SK-N-SH (cell line): ENCODE data around the gene UBA3. TPM values are rescaled to one million over a fixed set of nuclear protein-coding genes. Genes with fewer than 3 reads are reported as not detected.

Experiments used
- CTCF ChIA-PET: fragments of 300-600, 350-600 bp; formaldehyde crosslinking; extraction: SDS; loops from one replicate; lab custom pipeline; 2021; lab: Yijun Ruan, JAX
- POLR2A ChIA-PET: fragments of 350-600 bp; sonication (Branson Sonifier 250); formaldehyde crosslinking; extraction: SDS; loops from one replicate; lab custom pipeline; 2020; ENCODE audit warnings: antibody characterized with exemption, inconsistent platforms; lab: Yijun Ruan, JAX
- DNase-seq: peaks from one replicate; pipeline ENCODE4 v3.0.0; 2012
- H2AFZ ChIP-seq: fragments of 200-600 bp; sonication (generic); 2 replicates; pipeline ENCODE4 v1.8.1; 2016; ENCODE audit warnings: antibody characterized with exemption, mild to moderate bottlenecking, low read depth
- H3F3A ChIP-seq: fragments of 200-600 bp; sonication (generic); replicated peaks from 2 replicates; pipeline ENCODE3; 2016; ENCODE audit warnings: antibody characterized with exemption, mild to moderate bottlenecking; ENCODE audit not compliant: insufficient read depth
- H3K27ac ChIP-seq, 2 experiments: fragments of 200-500 bp in 1 of 2; fragments of 200-600 bp in 1 of 2; sonication (Bioruptor generic) in 1 of 2; sonication (generic), shearing (Covaris generic) in 1 of 2; 2 replicates each; pipeline versions ENCODE4 v1.5.1 to v1.6.1; 2014 to 2016; ENCODE audit warnings: low read depth in 2 of 2, inconsistent platforms in 1 of 2, low read length in 1 of 2, mild to moderate bottlenecking in 1 of 2, mixed read lengths in 1 of 2
- H3K27me3 ChIP-seq: fragments of 200-600 bp; sonication (generic), shearing (Covaris generic); 2 replicates; pipeline ENCODE4 v1.6.1; 2016; ENCODE audit warnings: mixed run types; ENCODE audit not compliant: insufficient read depth
- H3K36me3 ChIP-seq, 2 experiments: fragments of 200-500 bp in 1 of 2; fragments of 200-600 bp in 1 of 2; sonication (Bioruptor generic) in 1 of 2; sonication (generic) in 1 of 2; replicated peaks in 1 of 2; 2 replicates each; pipeline versions ENCODE3 to v1.5.1; 2014 to 2016; ENCODE audit warnings: low read length in 1 of 2, mild to moderate bottlenecking in 1 of 2; ENCODE audit not compliant: insufficient read depth in 2 of 2, control insufficient read depth in 1 of 2
- H3K4me1 ChIP-seq, 2 experiments: fragments of 200-500 bp in 1 of 2; fragments of 200-600 bp in 1 of 2; sonication (Bioruptor generic) in 1 of 2; sonication (generic), shearing (Covaris generic) in 1 of 2; 2 replicates each; pipeline versions ENCODE4 v1.5.1 to v1.6.1; 2014 to 2016; ENCODE audit warnings: low read depth in 1 of 2, low read length in 1 of 2, mixed run types in 1 of 2; ENCODE audit not compliant: insufficient read depth in 2 of 2, control insufficient read depth in 1 of 2
- H3K4me2 ChIP-seq: fragments of 200-600 bp; sonication (generic), shearing (Covaris generic); 2 replicates; pipeline ENCODE4 v1.6.1; 2017; ENCODE audit warnings: mixed run types
- H3K4me3 ChIP-seq, 2 experiments: fragments of 200-500 bp in 1 of 2; fragments of 200-600 bp in 1 of 2; sonication (Bioruptor generic) in 1 of 2; sonication (generic), shearing (Covaris generic) in 1 of 2; 2 replicates each; pipeline versions ENCODE4 v1.5.1 to v1.8.1; 2014 to 2016; ENCODE audit warnings: low read depth in 2 of 2, inconsistent platforms in 1 of 2, low read length in 1 of 2, mild to moderate bottlenecking in 1 of 2, mixed read lengths in 1 of 2, moderate library complexity in 1 of 2
- H3K79me2 ChIP-seq: fragments of 200-600 bp; sonication (generic); 2 replicates; pipeline ENCODE4 v1.8.1; 2017; ENCODE audit warnings: mild to moderate bottlenecking; ENCODE audit not compliant: insufficient read depth
- H3K9ac ChIP-seq: fragments of 200-600 bp; sonication (generic); 2 replicates; pipeline ENCODE4 v1.6.1; 2017; ENCODE audit warnings: mixed run types
- H3K9me2 ChIP-seq: fragments of 200-600 bp; sonication (generic); 2 replicates; pipeline ENCODE4 v1.6.1; 2017; ENCODE audit warnings: mixed run types
- H3K9me3 ChIP-seq: fragments of 200-600 bp; sonication (generic); 2 replicates; pipeline ENCODE4 v1.6.1; 2017; ENCODE audit warnings: mixed run types, mild to moderate bottlenecking, moderate library complexity
- H4K20me1 ChIP-seq: fragments of 200-600 bp; sonication (generic); 2 replicates; pipeline ENCODE4 v1.6.1; 2017; ENCODE audit warnings: mild to moderate bottlenecking, mixed run types; ENCODE audit not compliant: insufficient read depth
- CHD2 ChIP-seq: fragments of 150-350 bp; IDR thresholded peaks from 2 replicates; pipeline ENCODE4 v1.6.1; 2018; ENCODE audit warnings: low read length; ENCODE audit not compliant: partially characterized antibody
- EP300 ChIP-seq, 2 experiments: IDR thresholded peaks; 2 replicates each; pipeline versions ENCODE4 v1.4.0 to v1.6.1; 2012; ENCODE audit warnings: borderline replicate concordance in 1 of 2, low read depth in 1 of 2, low read length in 1 of 2
- EZH2phosphoT487 ChIP-seq: fragments of 200-600 bp; sonication (generic); IDR thresholded peaks from 2 replicates; pipeline ENCODE4 v1.6.1; 2017; ENCODE audit warnings: low read depth, mixed run types, mild to moderate bottlenecking, antibody characterized with exemption, moderate library complexity, borderline replicate concordance
- FOXJ3 ChIP-seq: sonication (generic); formaldehyde crosslinking; IDR thresholded peaks from 2 replicates; pipeline ENCODE4 v1.5.1; 2020; ENCODE audit warnings: mild to moderate bottlenecking, missing genetic modification reagents
- FOXM1 ChIP-seq: IDR thresholded peaks from 2 replicates; pipeline ENCODE4 v1.4.0; 2012; ENCODE audit warnings: low read depth, mild to moderate bottlenecking
- GABPA ChIP-seq: IDR thresholded peaks from 2 replicates; pipeline ENCODE4 v1.4.0; 2012; ENCODE audit warnings: low read depth, mild to moderate bottlenecking
- JUND ChIP-seq: IDR thresholded peaks from 2 replicates; pipeline ENCODE4 v1.4.0; 2012
- NFIC ChIP-seq: IDR thresholded peaks from 2 replicates; pipeline ENCODE4 v1.4.0; 2012; ENCODE audit warnings: borderline replicate concordance
- RAD21 ChIP-seq: IDR thresholded peaks from 2 replicates; pipeline ENCODE4 v1.6.1; 2012; ENCODE audit warnings: mild to moderate bottlenecking, low read length
- RCOR1 ChIP-seq: fragments of 150-350 bp; IDR thresholded peaks from 2 replicates; pipeline ENCODE4 v1.6.1; 2017; ENCODE audit warnings: antibody characterized with exemption, low read length
- SMC3 ChIP-seq: IDR thresholded peaks from 2 replicates; pipeline ENCODE4 v1.6.1; 2012; ENCODE audit warnings: low read depth, low read length, improper control_type of control experiment
- YY1 ChIP-seq: IDR thresholded peaks from 2 replicates; pipeline ENCODE4 v1.4.0; 2012; ENCODE audit warnings: low read depth, mild to moderate bottlenecking
- WGBS: methylation state at CpG from one replicate; pipeline ENCODE4 v1.1.6; 2017; ENCODE audit warnings: low lambda C conversion rate; 5-methylcytosine and 5-hydroxymethylcytosine counted together
- polyA plus RNA-seq, 3 experiments: library from polyadenylated mRNA; depleted of rRNA; stranded (reverse); fragments of >200 nt; gene quantifications; 2 replicates each; pipeline ENCODE4 v1.2.3, GENCODE V29; 2012
- TF ChIP-seq, protein P1 (sequence below): fragments of 200-600 bp; sonication (generic); IDR thresholded peaks from 2 replicates; pipeline ENCODE4 v1.6.1; 2017; ENCODE audit warnings: antibody characterized with exemption, mild to moderate bottlenecking, moderate library complexity
- TF ChIP-seq, protein P2 (sequence below): fragments of 150-350 bp; IDR thresholded peaks from 2 replicates; pipeline ENCODE4 v1.6.1; 2016; ENCODE audit warnings: mild to moderate bottlenecking, low read depth, low read length
- TF ChIP-seq, protein P3 (sequence below): IDR thresholded peaks from 2 replicates; pipeline ENCODE4 v1.4.0; 2012; ENCODE audit warnings: low read depth, borderline replicate concordance
- TF ChIP-seq, protein P4 (sequence below): IDR thresholded peaks from 2 replicates; pipeline ENCODE4 v1.4.0; 2012; ENCODE audit warnings: low read depth
- TF ChIP-seq, protein P5 (sequence below): IDR thresholded peaks from 2 replicates; pipeline ENCODE4; 2012

Gene UBA3
- polyA plus RNA-seq, 1 of the 3 experiments (the other 2 are of a cell fraction): 43.0 TPM

DNA sequence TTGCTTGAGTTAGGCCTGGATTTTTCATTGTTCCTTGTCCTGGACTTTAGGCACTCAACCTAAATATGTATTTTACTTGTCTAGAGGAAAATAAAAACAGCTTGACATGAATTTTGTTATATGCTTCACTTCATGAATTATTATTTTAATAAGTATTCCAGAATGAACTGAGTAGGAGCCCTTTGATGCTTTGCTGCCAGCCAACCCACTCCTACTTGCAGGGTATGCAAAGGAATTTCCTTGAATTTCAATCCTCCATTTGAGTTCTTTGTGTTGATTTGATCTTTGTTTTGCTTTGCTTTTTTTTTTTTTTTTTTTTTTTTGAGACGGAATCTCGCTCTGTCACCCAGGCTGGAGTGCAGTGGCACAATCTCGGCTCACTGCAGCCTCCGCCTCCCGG, 16.1 kb upstream of the UBA3 start:
- H3K27me3 ChIP-seq: no peaks in the 10 kb centered on the region
- POLR2A ChIA-PET: no interaction called here
- peaks cover 89% of the 10 kb centered on the region for H3K79me2 ChIP-seq
- H3K27ac ChIP-seq: no peak overlapping the region
- no peak overlapping the region for H2AFZ ChIP-seq
- CTCF ChIA-PET: no interaction called here
- TF ChIP-seq EZH2phosphoT487 (no peak), YY1 (no peak), EP300 (IDR thresholded peaks at IDR 0.05; ENCODE audit: borderline replicate concordance in 1 of 2, low read depth in 1 of 2, low read length in 1 of 2) (no peak), RAD21 (no peak), CHD2 (no peak), JUND (no peak), RCOR1 (no peak), FOXM1 (no peak), SMC3 (no peak), GABPA (no peak), FOXJ3 (CRISPR knock-in tag) (no peak), NFIC (no peak)
- TF ChIP-seq, protein P1, sequence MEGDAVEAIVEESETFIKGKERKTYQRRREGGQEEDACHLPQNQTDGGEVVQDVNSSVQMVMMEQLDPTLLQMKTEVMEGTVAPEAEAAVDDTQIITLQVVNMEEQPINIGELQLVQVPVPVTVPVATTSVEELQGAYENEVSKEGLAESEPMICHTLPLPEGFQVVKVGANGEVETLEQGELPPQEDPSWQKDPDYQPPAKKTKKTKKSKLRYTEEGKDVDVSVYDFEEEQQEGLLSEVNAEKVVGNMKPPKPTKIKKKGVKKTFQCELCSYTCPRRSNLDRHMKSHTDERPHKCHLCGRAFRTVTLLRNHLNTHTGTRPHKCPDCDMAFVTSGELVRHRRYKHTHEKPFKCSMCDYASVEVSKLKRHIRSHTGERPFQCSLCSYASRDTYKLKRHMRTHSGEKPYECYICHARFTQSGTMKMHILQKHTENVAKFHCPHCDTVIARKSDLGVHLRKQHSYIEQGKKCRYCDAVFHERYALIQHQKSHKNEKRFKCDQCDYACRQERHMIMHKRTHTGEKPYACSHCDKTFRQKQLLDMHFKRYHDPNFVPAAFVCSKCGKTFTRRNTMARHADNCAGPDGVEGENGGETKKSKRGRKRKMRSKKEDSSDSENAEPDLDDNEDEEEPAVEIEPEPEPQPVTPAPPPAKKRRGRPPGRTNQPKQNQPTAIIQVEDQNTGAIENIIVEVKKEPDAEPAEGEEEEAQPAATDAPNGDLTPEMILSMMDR: no peak
- TF ChIP-seq, protein P2, sequence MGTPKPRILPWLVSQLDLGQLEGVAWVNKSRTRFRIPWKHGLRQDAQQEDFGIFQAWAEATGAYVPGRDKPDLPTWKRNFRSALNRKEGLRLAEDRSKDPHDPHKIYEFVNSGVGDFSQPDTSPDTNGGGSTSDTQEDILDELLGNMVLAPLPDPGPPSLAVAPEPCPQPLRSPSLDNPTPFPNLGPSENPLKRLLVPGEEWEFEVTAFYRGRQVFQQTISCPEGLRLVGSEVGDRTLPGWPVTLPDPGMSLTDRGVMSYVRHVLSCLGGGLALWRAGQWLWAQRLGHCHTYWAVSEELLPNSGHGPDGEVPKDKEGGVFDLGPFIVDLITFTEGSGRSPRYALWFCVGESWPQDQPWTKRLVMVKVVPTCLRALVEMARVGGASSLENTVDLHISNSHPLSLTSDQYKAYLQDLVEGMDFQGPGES: no peak
- TF ChIP-seq, protein P3, sequence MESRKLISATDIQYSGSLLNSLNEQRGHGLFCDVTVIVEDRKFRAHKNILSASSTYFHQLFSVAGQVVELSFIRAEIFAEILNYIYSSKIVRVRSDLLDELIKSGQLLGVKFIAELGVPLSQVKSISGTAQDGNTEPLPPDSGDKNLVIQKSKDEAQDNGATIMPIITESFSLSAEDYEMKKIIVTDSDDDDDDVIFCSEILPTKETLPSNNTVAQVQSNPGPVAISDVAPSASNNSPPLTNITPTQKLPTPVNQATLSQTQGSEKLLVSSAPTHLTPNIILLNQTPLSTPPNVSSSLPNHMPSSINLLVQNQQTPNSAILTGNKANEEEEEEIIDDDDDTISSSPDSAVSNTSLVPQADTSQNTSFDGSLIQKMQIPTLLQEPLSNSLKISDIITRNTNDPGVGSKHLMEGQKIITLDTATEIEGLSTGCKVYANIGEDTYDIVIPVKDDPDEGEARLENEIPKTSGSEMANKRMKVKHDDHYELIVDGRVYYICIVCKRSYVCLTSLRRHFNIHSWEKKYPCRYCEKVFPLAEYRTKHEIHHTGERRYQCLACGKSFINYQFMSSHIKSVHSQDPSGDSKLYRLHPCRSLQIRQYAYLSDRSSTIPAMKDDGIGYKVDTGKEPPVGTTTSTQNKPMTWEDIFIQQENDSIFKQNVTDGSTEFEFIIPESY: no peak
- TF ChIP-seq, protein P4, sequence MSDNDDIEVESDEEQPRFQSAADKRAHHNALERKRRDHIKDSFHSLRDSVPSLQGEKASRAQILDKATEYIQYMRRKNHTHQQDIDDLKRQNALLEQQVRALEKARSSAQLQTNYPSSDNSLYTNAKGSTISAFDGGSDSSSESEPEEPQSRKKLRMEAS: no peak
- TF ChIP-seq, protein P5, sequence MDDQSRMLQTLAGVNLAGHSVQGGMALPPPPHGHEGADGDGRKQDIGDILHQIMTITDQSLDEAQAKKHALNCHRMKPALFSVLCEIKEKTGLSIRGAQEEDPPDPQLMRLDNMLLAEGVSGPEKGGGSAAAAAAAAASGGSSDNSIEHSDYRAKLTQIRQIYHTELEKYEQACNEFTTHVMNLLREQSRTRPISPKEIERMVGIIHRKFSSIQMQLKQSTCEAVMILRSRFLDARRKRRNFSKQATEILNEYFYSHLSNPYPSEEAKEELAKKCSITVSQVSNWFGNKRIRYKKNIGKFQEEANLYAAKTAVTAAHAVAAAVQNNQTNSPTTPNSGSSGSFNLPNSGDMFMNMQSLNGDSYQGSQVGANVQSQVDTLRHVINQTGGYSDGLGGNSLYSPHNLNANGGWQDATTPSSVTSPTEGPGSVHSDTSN: no peak
- 100% methylated on average over 1 of the region's 5 CpGs for WGBS
- peaks cover 45% of the 10 kb centered on the region for H4K20me1 ChIP-seq
- peaks cover 0 to 8% of the 10 kb centered on the region in 2 experiments; a peak in 1 of 4 replicates for H3K4me1 ChIP-seq
- no peak overlapping the region for H3K4me3 ChIP-seq
- H3K9ac ChIP-seq: no peak overlapping the region
- H3K9me3 ChIP-seq: no peaks in the 10 kb centered on the region
- no peak for DNase-seq
- H3K9me2 ChIP-seq: no peaks in the 10 kb centered on the region
- no peak overlapping the region for H3K4me2 ChIP-seq
- peaks cover 0 to 39% of the 10 kb centered on the region in 2 experiments for H3K36me3 ChIP-seq
- peaks cover 19% of the 10 kb centered on the region for H3F3A ChIP-seq
